ENCODE results near the gene MPC1. TPM values are rescaled to one million over a fixed set of nuclear protein-coding genes. Genes with fewer than 3 reads are reported as not detected.
"Not testable (repeated sequence)": the region's sequence is repeated elsewhere in the genome, so short reads cannot be mapped to it uniquely, and the experiment has no call there.

The MPC1 gene
- total and polyA plus RNA-seq, 10 donors: 29.1 to 58.6 (median 37.7) TPM

- no peak for DNase-seq
- intact Hi-C loops (cut with DNase I; ENCODE audit: low total_unique reads): no loop called here
- H3K9me3 ChIP-seq: no peaks in the 10 kb centered on the region
- WGBS, 5 donors: 23 to 69% (median 36%) methylated on average over 3 of the region's 3 CpGs
- H3K36me3 ChIP-seq: no peaks in the 10 kb centered on the region
- no peak overlapping the region for H3K27ac ChIP-seq
- H3K4me3 ChIP-seq: no peak overlapping the region
- H3K4me1 ChIP-seq: peaks cover 1 to 12% (median 3%) of the 10 kb centered on the region in 6 donors
- TF ChIP-seq POLR2AphosphoS5 (IDR thresholded peaks at IDR 0.05) (no peak), POLR2A (IDR thresholded peaks at IDR 0.05) (no peak)
- TF ChIP-seq, protein P1, sequence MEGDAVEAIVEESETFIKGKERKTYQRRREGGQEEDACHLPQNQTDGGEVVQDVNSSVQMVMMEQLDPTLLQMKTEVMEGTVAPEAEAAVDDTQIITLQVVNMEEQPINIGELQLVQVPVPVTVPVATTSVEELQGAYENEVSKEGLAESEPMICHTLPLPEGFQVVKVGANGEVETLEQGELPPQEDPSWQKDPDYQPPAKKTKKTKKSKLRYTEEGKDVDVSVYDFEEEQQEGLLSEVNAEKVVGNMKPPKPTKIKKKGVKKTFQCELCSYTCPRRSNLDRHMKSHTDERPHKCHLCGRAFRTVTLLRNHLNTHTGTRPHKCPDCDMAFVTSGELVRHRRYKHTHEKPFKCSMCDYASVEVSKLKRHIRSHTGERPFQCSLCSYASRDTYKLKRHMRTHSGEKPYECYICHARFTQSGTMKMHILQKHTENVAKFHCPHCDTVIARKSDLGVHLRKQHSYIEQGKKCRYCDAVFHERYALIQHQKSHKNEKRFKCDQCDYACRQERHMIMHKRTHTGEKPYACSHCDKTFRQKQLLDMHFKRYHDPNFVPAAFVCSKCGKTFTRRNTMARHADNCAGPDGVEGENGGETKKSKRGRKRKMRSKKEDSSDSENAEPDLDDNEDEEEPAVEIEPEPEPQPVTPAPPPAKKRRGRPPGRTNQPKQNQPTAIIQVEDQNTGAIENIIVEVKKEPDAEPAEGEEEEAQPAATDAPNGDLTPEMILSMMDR (IDR thresholded peaks at IDR 0.05 in 8 of 11, conservative IDR thresholded peaks at IDR 0.05 in 3 of 11): no peak
- H3K27me3 ChIP-seq (replicated peaks in 1 of 7): peaks cover 0 to 11% (median 0%) of the 10 kb centered on the region in 7 donors
Observed at GRCh38 chr6:166389119-166389518, 6.4 kb upstream of the MPC1 start.

GRCh38 chr6:166388290-166389004, 5.7 kb upstream of the MPC1 start:
- H3K4me3 ChIP-seq: no peak overlapping the region
- H3K27ac ChIP-seq: no peak overlapping the region
- H3K4me1 ChIP-seq: peaks cover 4 to 19% (median 9%) of the 10 kb centered on the region in 6 donors
- no peaks in the 10 kb centered on the region for H3K9me3 ChIP-seq
- no peak for DNase-seq
- H3K36me3 ChIP-seq: no peaks in the 10 kb centered on the region
- H3K27me3 ChIP-seq (replicated peaks in 1 of 7): peaks cover 0 to 5% (median 0%) of the 10 kb centered on the region in 7 donors
- WGBS, 5 donors: 86 to 92% (median 90%) methylated on average over 13 of the region's 13 CpGs
- TF ChIP-seq, protein P1 (IDR thresholded peaks at IDR 0.05 in 8 of 11, conservative IDR thresholded peaks at IDR 0.05 in 3 of 11): no peak
- TF ChIP-seq POLR2A (IDR thresholded peaks at IDR 0.05) (no peak), POLR2AphosphoS5 (IDR thresholded peaks at IDR 0.05) (no peak)
- intact Hi-C loops (cut with DNase I; ENCODE audit: low total_unique reads): no loop called here

- Histone ChIP-seq H3K27ac (no peak overlapping the region), H3K27me3 (replicated peaks in 1 of 7) (no peaks in the 10 kb centered on the region), H3K4me1 (peaks cover 4 to 19% (median 9%) of the 10 kb centered on the region in 6 donors), H3K9me3 (no peaks in the 10 kb centered on the region), H3K4me3 (no peak overlapping the region), H3K36me3 (no peaks in the 10 kb centered on the region)
- intact Hi-C loops (cut with DNase I; ENCODE audit: low total_unique reads): no loop called here
- TF ChIP-seq POLR2AphosphoS5 (IDR thresholded peaks at IDR 0.05): no peak
- TF ChIP-seq, protein P1 (IDR thresholded peaks at IDR 0.05 in 8 of 11, conservative IDR thresholded peaks at IDR 0.05 in 3 of 11): no peak
- no peak for TF ChIP-seq POLR2A (IDR thresholded peaks at IDR 0.05)
- no peak for DNase-seq
- WGBS, 5 donors: 75 to 83% (median 81%) methylated on average over 5 of the region's 5 CpGs
Observed at GRCh38 chr6:166387642-166388289, 5.0 kb upstream of the MPC1 start.

GRCh38 chr6:166387098-166387497, 4.4 kb upstream of the MPC1 start:
- H3K27me3 ChIP-seq (replicated peaks in 1 of 7); H3K27ac ChIP-seq; intact Hi-C loops (cut with DNase I; ENCODE audit: low total_unique reads); DNase-seq; H3K36me3 ChIP-seq; H3K4me3 ChIP-seq; H3K9me3 ChIP-seq: not testable (repeated sequence)
- H3K4me1 ChIP-seq: peaks cover 4 to 21% (median 9%) of the 10 kb centered on the region in 6 donors
- 93 to 97% (median 95%) methylated on average over 9 of the region's 9 CpGs for WGBS, 5 donors
